Breast epithelium (tissue), 3 donors: ENCODE results near the gene CUBN.

ENCODE experiments used
- CTCF ChIP-seq, 3 donors: fragments of 450-650 bp; IDR thresholded peaks; one replicate each; pipeline ENCODE4 v1.5.1; 2016 to 2017; ENCODE audit warnings: antibody characterized with exemption in 3 of 3, mild to moderate bottlenecking in 3 of 3, moderate library complexity in 3 of 3
- POLR2AphosphoS5 ChIP-seq, 3 donors: sonication (generic); formaldehyde crosslinking; IDR thresholded peaks; one replicate each; pipeline ENCODE4 v1.6.1; 2017; ENCODE audit warnings: antibody characterized with exemption in 3 of 3

- no peak for TF ChIP-seq CTCF (IDR thresholded peaks at IDR 0.05)
- TF ChIP-seq POLR2AphosphoS5 (IDR thresholded peaks at IDR 0.05) = no peak
Observed at GRCh38 chr10:17112566-17112965, 17.0 kb downstream of the CUBN start.
